HG03060 (cell line): ENCODE results near the gene UFSP1.
A peak's percentile ranks its signal among the peaks of the same experiment; 100 is the strongest.

Source experiments
- ATAC-seq: cut with Tn5 transposase; IDR thresholded peaks from one replicate; pipeline ENCODE4 v1.9.1; 2021; ENCODE audit warnings: low read depth, moderate number of reproducible peaks; ENCODE audit not compliant: unreplicated experiment

UFSP1 gene

DNA sequence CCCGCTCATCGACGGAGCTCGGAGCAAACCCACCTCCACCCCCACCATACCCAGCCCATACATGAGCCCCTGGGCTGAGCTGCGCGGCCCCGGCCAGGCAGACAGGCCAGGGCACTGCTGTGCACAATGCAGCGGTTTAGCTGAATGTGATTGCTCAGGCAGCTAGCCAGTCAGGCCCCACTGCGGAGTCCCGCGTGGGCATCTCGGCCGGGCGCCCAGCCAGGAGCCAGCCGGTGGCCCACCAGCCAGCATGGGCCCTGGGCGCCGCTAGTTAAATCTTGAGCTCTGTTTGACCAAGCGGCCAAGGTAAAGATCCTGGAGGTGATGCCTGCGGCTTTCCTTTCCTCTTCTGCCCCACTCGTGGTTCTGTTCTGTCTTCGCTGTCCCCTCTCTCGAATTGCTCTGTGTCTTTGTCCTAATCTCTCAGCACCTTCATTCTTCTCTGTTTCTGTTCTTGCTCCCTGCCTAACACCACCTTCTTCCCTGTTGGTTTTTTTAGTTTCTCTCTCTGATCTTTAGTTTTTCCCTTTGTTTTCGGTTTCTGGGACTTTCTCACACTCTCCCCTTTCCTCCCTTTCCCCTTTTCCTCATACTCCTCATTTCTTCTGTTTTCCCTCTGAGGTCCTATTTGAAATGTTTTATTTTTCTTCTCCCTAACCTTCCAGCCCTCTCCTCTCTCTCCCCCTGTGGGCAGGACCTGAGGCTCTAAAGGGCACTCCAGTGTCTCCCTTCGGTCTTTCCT is 6.6 kb downstream of the UFSP1 start:
- no peak for ATAC-seq

DNA sequence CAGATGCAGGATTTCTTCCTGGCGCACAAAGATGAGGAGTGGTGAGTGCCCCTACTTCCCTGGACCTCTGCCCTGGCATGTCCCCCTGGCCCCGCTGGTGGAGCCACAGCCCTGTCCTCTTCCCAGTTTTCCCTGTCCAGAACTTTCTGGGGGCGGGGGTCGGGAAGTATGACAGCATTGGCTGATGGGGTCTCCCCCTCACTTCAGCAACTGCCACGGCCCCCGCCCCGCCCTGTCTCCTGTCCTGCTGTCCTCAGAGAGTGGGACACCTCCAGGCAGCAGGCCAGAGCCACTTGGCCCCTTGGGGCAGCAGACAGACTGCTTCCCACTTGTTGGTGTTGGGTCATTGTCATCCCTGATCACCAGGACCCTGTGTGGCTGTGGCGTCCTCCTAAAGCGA is 7.3 kb downstream of the UFSP1 start:
- no peak for ATAC-seq

DNA sequence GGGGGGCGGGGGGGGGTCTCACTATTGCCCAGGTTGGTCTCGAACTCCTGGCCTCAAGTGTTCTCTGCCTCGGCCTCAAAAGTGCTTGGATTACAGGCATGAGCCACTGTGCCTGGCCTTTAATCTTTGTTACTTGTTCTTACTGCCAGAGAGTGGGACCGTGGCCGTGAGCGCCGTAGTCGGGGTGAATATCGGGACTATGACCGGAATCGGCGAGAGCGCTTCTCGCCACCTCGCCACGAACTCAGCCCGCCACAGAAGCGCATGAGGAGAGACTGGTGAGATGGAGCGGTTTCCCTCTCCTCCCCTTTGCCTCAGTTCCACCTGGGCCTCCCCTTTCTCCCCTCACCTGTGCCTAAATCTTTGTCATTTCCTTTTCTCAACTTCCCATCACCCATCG is 8.4 kb downstream of the UFSP1 start:
- no peak for ATAC-seq

DNA sequence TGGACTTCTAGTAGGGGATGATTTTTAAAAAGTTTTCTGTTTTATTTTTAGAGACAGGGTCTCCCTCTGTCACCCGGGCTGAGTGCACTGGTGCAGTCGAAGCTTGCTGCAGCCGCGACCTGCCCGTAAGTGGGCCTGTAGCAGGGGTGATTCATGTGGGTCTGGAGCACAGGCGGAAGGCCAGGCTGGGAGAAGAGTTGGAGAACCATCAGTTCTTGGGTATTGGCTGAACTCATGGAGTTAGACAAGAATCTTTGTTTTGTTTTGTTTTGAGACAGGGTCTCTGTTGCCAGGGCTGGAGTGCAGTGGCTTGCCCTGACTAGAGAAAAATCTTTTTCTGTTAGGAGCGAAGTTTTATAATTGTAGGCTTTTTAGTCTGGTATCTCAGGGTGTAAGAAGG is 8.9 kb downstream of the UFSP1 start:
- ATAC-seq: no peak

DNA sequence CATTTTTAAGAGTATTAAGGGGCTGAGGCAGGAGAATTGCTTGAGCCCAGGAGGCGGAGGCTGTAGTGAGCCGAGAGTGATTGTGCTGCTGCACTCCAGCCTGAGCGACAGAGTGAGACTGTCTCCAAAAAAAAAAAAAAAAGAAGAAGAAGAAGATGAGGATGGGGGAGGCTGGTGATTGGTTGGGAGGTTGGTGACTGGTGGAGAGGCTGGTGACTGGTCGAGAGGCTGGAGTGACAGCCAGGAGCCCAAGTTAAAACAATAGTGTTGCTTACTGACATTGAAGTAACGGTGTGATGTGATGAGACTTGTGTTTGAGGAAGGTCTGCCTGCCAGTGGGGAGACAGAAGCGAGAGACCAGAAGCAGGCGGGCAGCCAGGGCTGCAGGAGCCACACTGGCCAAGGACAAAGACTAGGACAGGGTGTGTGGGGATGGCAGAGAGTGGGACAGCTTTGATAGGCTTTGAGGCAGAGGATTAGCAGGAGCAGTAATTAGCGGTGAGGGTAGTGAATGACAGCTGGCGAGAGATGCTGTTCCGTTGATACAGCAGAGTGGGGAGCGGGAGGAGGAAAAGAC is 9.7 kb downstream of the UFSP1 start:
- no peak for ATAC-seq

DNA sequence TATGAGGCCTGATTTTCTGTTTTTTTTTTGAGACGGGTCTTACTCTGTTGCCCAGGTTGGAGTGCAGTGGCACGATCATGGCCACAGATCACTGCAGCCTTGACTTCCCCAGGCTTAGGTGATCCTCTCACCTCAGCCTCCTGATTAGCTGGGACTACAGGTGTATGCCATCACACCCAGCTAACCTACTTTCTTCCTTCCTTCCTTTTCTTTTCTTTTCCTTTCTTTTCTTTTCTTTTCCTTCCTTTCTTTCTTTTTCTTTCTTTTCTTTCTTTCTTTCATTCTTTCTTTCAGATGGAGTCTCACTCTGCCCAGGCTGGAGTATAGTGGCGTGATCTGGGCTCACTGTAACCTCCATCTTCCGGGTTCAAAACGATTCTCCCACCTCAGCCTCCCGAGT is 10.8 kb downstream of the UFSP1 start:
- ATAC-seq: no peak

DNA sequence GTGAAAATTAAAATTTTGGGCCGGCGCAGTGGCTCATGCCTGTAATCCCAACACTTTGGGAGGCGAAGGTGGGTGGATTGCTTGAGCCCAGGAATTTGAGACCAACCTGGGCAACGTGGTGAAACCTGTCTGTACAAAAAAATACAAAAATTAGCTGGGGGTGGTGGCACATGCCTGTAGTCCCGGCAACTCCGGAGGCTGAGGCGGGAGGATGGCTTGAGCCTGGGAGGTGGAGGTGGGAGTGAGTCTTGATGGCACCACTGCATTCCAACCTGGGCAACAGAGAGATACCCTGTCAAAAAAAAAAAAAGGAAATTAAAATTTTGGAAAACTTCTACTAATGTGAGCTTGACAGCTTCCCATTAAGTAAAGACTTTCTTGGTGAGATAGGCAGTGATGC is 11.5 kb downstream of the UFSP1 start:
- no peak for ATAC-seq

DNA sequence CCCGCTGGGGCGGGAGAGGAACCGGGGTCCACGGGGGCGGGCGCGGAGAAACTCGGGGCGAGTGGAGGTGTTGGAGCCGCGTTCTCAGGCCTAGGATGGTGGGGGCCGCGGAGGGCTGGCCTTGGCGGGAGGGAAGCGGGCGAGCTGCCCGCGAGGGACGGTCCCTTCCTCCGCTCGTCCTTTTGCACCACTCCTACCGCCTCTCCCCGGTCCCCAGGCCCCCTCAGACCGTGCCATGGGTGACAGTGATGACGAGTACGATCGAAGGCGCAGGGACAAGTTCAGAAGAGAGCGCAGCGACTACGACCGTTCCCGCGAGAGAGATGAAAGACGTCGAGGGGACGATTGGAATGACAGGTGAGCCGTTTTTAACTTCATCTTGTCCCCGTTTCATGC is 14.2 kb downstream of the UFSP1 start:
- ATAC-seq: no peak

DNA sequence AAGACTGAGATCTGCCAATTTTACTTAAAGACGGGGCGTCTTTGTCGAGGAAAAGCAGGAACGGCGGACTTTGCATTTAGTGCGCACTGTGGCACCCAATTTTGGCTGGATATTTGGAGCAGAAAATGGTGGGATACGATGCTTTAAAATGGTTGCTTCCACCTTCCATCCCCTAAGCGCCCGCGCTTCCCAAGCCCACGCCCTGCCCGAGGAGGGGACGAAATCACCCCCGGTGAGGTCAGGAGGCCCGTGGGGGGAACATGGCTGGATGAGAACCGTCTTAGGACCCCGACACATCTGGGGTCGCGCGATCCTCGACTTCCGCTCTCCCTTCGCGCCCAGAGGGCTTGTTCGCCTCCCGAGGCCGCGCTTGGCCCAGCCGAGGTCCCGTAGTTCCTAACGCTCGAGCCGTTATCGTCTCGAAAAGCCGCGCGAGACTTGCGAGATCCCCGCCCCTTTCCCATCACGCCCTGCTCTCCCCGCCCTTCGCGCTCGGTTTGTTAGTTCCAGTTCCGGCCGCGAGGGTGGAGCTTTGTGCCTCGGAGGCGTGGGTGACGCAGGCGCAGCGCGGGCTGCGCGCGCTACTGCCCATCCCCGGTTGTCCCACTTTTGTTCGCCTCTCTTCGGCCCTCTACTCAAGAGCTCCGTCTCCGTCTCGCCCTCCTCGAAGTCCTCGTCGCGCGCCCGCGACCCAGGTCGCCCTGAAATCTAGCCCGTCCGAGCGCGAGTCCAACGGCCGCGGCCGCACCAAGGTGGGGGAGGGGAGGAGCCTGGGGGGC is 14.7 kb downstream of the UFSP1 start, which contains the start of gene SRRT:
Gene SRRT (plus strand): TSS at position 527 of the 779 bp plus-strand sequence. CDS start 488 bp downstream, outside the sequence.
- ATAC-seq: peak; percentile 63

DNA sequence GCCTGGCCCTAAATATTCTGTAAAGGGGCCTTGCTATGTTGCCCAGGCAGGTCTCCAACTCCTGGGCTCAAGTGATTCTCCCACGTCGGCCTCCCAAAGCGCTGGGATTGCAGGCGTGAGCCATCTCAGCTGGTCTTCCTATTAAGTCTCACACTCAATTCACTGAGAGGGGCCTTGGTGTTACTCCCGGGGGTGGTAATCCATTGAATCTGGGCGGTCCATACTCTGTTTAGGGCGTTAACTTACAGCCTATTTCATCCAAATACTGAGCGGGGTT is 15.3 kb downstream of the UFSP1 start:
- ATAC-seq: no peak

DNA sequence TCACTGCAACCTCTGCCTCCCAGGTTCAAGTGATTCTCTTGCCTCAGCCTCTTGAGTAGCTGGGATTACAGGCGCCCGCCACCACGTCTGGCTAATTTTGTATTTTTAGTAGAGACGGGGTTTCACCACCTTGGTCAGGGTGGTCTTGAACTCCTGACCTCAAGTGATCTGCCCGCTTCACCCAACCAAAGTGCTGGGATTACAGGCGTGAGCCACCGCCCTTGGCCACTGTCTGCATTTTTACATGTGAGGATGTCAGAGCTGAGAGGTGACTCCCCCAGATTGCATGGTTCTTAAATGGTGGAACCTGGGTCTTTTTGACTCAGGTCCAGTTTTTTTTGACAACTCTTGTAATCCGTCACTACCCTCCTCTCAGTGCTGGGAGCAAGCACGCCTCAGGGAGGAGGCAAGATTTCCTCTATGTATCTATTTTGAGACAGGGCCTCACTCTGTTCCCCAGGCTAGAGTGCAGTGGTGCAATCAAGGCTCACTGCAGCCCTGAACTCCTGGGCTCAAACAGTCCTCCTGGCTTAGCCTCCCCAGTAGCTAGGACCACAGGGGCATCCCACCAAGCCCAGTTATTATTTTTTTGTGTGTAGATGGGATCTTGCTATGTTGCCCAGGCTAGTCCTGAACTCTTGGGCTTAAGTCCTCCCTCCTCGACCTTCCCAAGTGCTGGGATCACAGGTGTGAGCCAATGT is 15.8 kb downstream of the UFSP1 start:
- ATAC-seq: no peak

DNA sequence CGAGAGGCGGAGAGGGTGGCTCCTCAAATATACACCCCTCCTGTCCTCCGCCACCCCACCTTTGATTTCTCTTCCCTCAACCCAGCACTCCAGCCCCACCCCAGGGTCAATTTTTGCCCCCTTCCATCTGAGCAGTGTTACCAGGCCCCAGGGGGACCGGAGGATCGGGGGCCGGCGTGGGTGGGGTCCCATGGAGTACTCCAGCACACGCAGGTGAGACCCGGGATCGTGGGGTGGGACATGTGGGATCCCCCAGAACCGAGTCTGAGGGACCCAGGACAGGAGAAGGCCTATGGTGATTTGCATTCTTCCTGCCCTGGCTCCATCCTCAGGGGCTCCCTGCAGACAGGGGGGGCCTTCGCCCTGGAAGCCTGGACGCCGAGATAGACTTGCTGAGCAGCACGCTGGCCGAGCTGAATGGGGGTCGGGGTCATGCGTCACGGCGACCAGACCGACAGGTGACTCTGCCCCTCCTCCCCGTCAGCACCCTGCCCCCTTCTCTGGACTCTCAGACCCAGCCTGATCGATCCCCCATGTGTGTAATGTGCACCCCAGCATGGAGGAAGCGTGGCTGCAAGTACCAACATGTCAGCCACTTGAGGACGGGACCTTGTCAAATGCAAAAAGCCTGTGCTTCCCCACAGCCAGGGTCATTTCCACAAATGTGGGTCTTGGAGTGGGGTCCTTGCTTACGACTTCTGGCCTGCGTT is 21.6 kb downstream of the UFSP1 start:
- ATAC-seq: no peak

DNA sequence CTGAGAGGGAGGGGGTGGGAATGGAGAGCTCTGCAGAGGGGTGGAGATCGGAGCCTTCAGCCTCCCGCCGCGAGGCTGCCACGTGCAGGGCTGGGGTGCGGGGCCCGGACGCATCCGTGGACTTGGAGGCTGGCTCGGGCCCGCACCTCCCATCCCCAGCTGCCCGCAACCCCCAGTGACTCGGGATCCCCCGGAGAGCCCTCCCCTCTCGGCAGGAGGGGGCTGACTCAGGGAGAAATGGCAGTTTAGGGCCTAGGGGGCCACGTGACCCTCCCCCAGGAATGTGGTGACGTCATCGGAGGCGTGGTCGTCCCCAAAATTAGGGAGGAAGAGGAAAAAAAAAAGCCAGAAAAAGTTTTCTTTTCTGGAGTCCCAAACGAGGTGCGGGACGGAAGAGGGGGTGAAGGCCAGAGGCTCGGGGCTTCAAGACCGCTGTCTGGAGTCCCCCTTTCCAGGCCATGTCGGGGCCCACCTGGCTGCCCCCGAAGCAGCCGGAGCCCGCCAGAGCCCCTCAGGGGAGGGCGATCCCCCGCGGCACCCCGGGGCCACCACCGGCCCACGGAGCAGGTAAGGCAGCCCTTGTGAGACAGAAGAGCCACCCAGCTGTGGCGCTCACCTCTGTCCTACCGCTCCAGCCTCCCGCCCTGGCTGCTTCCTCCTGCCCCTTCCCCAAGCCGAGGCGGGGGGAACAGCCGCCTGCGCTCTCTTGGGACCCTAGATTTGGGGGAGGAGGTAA is 22.3 kb downstream of the UFSP1 start, which contains the start of gene TRIP6:
Gene TRIP6 (plus strand): TSS at position 348 of the 736 bp plus-strand sequence. CDS start 111 bp downstream, at position 459.
- no peak for ATAC-seq

DNA sequence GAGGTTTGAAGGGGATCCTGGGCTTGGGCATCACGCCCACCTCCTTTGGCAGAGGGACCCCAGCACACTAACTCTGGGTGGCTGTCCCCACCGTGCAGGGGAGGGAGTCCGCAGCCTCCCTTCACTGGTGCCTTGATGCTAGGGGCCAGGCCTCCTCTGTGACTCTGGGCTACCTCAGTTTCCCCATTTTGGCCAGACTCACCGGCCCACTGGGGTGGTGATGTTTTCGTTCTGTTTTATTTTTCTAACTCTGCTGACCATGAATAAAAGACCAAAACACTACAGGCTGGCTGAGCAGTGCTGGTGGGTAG is 22.8 kb downstream of the UFSP1 start:
- ATAC-seq: no peak

DNA sequence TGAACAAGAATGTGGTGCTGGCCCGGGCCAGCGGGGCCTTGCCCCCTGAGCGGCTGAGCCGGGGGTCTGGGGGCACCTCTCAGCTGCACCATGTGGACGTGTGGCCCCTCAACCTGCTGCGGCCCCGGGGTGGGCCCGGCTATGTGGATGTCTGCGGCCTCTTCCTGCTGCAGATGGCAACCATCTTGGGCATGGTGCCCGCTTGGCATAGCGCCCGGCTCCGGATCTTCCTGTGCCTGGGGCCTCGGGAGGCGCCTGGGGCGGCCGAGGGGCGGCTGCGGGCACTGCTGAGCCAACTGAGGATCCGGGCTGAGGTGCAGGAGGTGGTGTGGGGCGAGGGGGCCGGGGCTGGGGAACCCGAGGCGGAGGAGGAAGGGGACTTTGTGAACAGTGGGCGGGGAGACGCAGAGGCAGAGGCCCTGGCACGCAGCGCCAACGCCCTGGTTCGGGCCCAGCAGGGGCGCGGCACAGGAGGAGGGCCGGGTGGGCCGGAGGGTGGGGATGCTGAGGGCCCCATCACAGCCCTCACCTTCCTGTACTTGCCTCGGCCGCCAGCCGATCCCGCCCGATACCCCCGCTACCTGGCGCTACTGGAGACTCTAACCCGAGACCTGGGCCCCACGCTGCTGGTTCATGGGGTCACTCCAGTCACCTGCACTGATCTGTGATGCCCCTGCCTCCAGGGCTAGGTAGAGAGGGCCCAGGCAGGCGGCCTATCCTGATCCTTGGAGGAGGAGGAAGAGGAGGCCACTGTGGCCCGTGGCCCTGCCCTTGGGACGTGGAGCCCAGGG is 23.4 kb downstream of the UFSP1 start:
- ATAC-seq: no peak

DNA sequence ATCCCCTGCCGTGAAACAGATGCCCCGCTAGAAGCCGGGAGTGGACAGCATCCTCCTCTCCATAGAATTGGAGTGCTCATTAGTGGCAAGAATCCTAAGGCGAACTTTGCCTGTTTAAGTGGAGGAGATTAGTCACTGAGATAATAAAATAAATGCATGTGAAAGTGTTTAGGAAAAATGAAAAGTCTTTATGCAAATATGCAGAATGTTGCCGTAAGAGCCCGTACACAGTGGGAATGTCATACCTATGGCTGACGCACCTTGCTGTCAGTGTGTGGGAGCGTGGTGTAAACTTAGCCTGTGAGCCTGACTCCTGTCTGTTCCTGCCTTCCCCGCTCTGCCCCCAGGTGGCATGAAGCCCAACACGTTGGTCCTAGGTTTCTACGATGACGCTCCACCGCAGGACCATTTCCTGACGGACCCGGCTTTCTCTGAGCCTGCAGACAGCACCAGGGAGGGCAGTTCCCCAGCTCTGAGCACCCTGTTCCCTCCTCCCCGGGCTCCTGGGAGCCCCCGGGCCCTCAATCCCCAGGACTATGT is 24.1 kb downstream of the UFSP1 start:
- ATAC-seq: no peak

DNA sequence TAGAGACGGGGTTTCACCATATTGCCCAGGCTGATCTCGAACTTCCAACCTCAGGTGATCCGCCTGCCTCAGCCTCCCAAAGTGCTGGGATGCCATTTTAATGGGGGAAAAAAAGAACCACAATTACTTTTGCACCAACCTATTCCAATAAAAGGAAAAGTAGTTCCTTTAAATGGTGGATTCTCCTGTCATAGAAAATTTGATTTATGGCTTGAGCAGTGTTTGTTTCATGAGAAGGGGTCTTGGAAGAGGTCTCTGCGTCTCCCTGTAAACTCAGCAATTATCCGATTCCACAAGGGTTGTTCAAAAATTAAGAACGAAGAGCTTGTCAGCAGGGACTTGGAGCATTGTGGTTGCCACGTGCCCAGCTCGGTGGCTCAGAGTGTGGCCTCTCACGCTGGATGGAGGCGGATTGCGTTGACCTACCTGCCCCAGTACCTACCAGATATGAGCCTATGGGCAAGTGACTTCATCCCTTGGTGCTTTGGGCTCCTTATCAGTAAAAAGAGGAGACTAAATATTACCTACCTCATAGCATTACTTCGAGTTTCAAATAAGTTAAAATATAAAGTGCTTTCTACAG is 25.2 kb downstream of the UFSP1 start:
- no peak for ATAC-seq

DNA sequence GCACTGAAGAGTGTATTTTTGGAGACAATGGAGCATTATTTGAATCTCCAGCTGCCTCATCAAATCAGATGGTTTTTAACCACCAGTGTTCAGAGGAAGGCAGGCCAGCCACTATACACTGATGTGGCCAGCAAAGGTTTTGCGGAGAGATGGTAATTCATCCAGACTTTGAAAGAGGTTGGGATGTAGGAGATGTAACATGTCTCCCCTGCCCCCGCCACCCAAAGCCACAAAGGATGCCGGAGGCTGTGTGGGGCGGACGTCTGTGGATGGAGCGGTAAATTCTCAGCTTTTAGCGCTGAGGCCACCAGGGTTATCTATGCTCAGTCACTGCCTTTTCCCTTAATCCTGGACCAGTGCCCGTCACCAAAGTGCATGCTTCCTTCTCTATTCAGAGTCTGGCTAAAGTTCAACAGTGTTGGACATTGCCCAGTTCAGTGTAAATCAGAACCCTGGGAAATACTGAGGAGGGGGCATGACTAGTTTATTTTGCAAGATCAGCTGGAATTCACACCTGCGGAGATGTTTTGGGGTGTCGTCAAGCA is 26.0 kb downstream of the UFSP1 start:
- ATAC-seq: no peak
